ENCODE data around the gene ENTHD1.

ENTHD1 gene

GRCh38 chr22:39715778-39716495 is 177.6 kb downstream of the ENTHD1 start:
- DNase-seq (ENCODE audit: low spot score in 2 of 2): no peak
- peaks cover 11% of the 10 kb centered on the region for H3K27me3 Mint-ChIP-seq
- no peaks in the 10 kb centered on the region for H3K36me3 Mint-ChIP-seq
- peaks cover 13% of the 10 kb centered on the region for H3K4me1 Mint-ChIP-seq
- no peaks in the 10 kb centered on the region for H3K9me3 Mint-ChIP-seq
- no peak overlapping the region for H3K27ac Mint-ChIP-seq
- H3K4me3 Mint-ChIP-seq: no peak overlapping the region
- ATAC-seq (ENCODE audit: low read depth): no peak

- no peak for ATAC-seq (ENCODE audit: low read depth)
- Mint-ChIP-seq H3K27me3 (peaks cover 13% of the 10 kb centered on the region), H3K36me3 (no peaks in the 10 kb centered on the region), H3K9me3 (no peaks in the 10 kb centered on the region), H3K27ac (no peak overlapping the region), H3K4me1 (peaks cover 10% of the 10 kb centered on the region), H3K4me3 (no peak overlapping the region)
- no peak for DNase-seq (ENCODE audit: low spot score in 2 of 2)
Observed at GRCh38 chr22:39714321-39714720, 179.2 kb downstream of the ENTHD1 start.

GRCh38 chr22:39713799-39714290 is 179.7 kb downstream of the ENTHD1 start:
- DNase-seq (ENCODE audit: low spot score in 2 of 2) (no peak), ATAC-seq (ENCODE audit: low read depth) (no peak)
- Mint-ChIP-seq H3K9me3 (no peaks in the 10 kb centered on the region), H3K27ac (no peak overlapping the region), H3K4me1 (peaks cover 10% of the 10 kb centered on the region), H3K36me3 (no peaks in the 10 kb centered on the region), H3K27me3 (peaks cover 13% of the 10 kb centered on the region), H3K4me3 (no peak overlapping the region)

- Mint-ChIP-seq H3K9me3 (no peaks in the 10 kb centered on the region), H3K27ac (no peak overlapping the region), H3K4me3 (no peak overlapping the region), H3K36me3 (no peaks in the 10 kb centered on the region), H3K4me1 (peaks cover 10% of the 10 kb centered on the region), H3K27me3 (peaks cover 13% of the 10 kb centered on the region)
- DNase-seq (ENCODE audit: low spot score in 2 of 2) (no peak), ATAC-seq (ENCODE audit: low read depth) (peak; percentile 58)
Observed at GRCh38 chr22:39712751-39713525, 180.6 kb downstream of the ENTHD1 start.

GRCh38 chr22:39712081-39712480 is 181.5 kb downstream of the ENTHD1 start:
- H3K9me3 Mint-ChIP-seq: no peaks in the 10 kb centered on the region
- peak overlapping the region; percentile 11 for H3K27ac Mint-ChIP-seq
- DNase-seq (ENCODE audit: low spot score in 2 of 2) (no peak), ATAC-seq (ENCODE audit: low read depth) (no peak)
- peaks cover 13% of the 10 kb centered on the region for H3K27me3 Mint-ChIP-seq
- no peaks in the 10 kb centered on the region for H3K36me3 Mint-ChIP-seq
- no peak overlapping the region for H3K4me3 Mint-ChIP-seq
- H3K4me1 Mint-ChIP-seq: peaks cover 10% of the 10 kb centered on the region

GRCh38 chr22:39710380-39711150 is 183.0 kb downstream of the ENTHD1 start:
- peaks cover 10% of the 10 kb centered on the region for H3K4me1 Mint-ChIP-seq
- no peaks in the 10 kb centered on the region for H3K9me3 Mint-ChIP-seq
- peaks cover 13% of the 10 kb centered on the region for H3K27me3 Mint-ChIP-seq
- H3K4me3 Mint-ChIP-seq: no peak overlapping the region
- DNase-seq (ENCODE audit: low spot score in 2 of 2) (no peak), ATAC-seq (ENCODE audit: low read depth) (no peak)
- H3K27ac Mint-ChIP-seq: no peak overlapping the region
- no peaks in the 10 kb centered on the region for H3K36me3 Mint-ChIP-seq

GRCh38 chr22:39707816-39708215 is 185.7 kb downstream of the ENTHD1 start:
- H3K27me3 Mint-ChIP-seq: peaks cover 16% of the 10 kb centered on the region
- peaks cover 7% of the 10 kb centered on the region for H3K4me1 Mint-ChIP-seq
- no peak for ATAC-seq (ENCODE audit: low read depth)
- H3K36me3 Mint-ChIP-seq: no peaks in the 10 kb centered on the region
- no peak overlapping the region for H3K4me3 Mint-ChIP-seq
- H3K9me3 Mint-ChIP-seq: no peaks in the 10 kb centered on the region
- no peak overlapping the region for H3K27ac Mint-ChIP-seq
- no peak for DNase-seq (ENCODE audit: low spot score in 2 of 2)

- H3K36me3 Mint-ChIP-seq: no peaks in the 10 kb centered on the region
- ATAC-seq (ENCODE audit: low read depth) (no peak), DNase-seq (ENCODE audit: low spot score in 2 of 2) (no peak)
- H3K27ac Mint-ChIP-seq: no peak overlapping the region
- H3K4me1 Mint-ChIP-seq: peaks cover 6% of the 10 kb centered on the region
- H3K4me3 Mint-ChIP-seq: no peak overlapping the region
- peaks cover 16% of the 10 kb centered on the region for H3K27me3 Mint-ChIP-seq
- H3K9me3 Mint-ChIP-seq: no peaks in the 10 kb centered on the region
Observed at GRCh38 chr22:39707351-39707750, 186.2 kb downstream of the ENTHD1 start.

- H3K27ac Mint-ChIP-seq: no peak overlapping the region
- no peaks in the 10 kb centered on the region for H3K4me1 Mint-ChIP-seq
- peaks cover 11% of the 10 kb centered on the region for H3K27me3 Mint-ChIP-seq
- H3K4me3 Mint-ChIP-seq: no peak overlapping the region
- no peak for DNase-seq (ENCODE audit: low spot score in 2 of 2)
- H3K36me3 Mint-ChIP-seq: no peaks in the 10 kb centered on the region
- no peaks in the 10 kb centered on the region for H3K9me3 Mint-ChIP-seq
- ATAC-seq (ENCODE audit: low read depth): no peak
Observed at GRCh38 chr22:39706376-39707140, 187.0 kb downstream of the ENTHD1 start.

GRCh38 chr22:39705386-39705785 is 188.2 kb downstream of the ENTHD1 start:
- no peaks in the 10 kb centered on the region for H3K9me3 Mint-ChIP-seq
- H3K27me3 Mint-ChIP-seq: peaks cover 9% of the 10 kb centered on the region
- no peak overlapping the region for H3K4me3 Mint-ChIP-seq

GRCh38 chr22:39703928-39704639 is 189.5 kb downstream of the ENTHD1 start:
- Mint-ChIP-seq H3K9me3 (no peaks in the 10 kb centered on the region), H3K27me3 (peaks cover 7% of the 10 kb centered on the region), H3K4me3 (no peak overlapping the region), H3K4me1 (no peaks in the 10 kb centered on the region), H3K27ac (no peak overlapping the region), H3K36me3 (no peaks in the 10 kb centered on the region)
- ATAC-seq (ENCODE audit: low read depth) (no peak), DNase-seq (ENCODE audit: low spot score in 2 of 2) (no peak)

More at GRCh38 chr22:39705386-39705785, 188.2 kb downstream of the ENTHD1 start:
- H3K4me1 Mint-ChIP-seq: no peaks in the 10 kb centered on the region
- no peak for DNase-seq (ENCODE audit: low spot score in 2 of 2)
- H3K36me3 Mint-ChIP-seq: no peaks in the 10 kb centered on the region
- H3K27ac Mint-ChIP-seq: no peak overlapping the region
- no peak for ATAC-seq (ENCODE audit: low read depth)

- ATAC-seq (ENCODE audit: low read depth) (no peak), DNase-seq (ENCODE audit: low spot score in 2 of 2) (no peak)
- Mint-ChIP-seq H3K27ac (no peak overlapping the region), H3K4me3 (no peak overlapping the region), H3K9me3 (no peaks in the 10 kb centered on the region), H3K4me1 (no peaks in the 10 kb centered on the region), H3K36me3 (no peaks in the 10 kb centered on the region), H3K27me3 (peaks cover 12% of the 10 kb centered on the region)
Observed at GRCh38 chr22:39703091-39703490, 190.5 kb downstream of the ENTHD1 start.

GRCh38 chr22:39700565-39700964 is 193.0 kb downstream of the ENTHD1 start:
- Mint-ChIP-seq H3K9me3 (no peaks in the 10 kb centered on the region), H3K4me1 (no peaks in the 10 kb centered on the region)
- no peak for ATAC-seq (ENCODE audit: low read depth)

More at GRCh38 chr22:39700565-39700964, 193.0 kb downstream of the ENTHD1 start:
- Mint-ChIP-seq H3K27me3 (peaks cover 15% of the 10 kb centered on the region), H3K4me3 (no peak overlapping the region), H3K27ac (no peak overlapping the region), H3K36me3 (no peaks in the 10 kb centered on the region)
- DNase-seq (ENCODE audit: low spot score in 2 of 2): no peak
